ENCODE results near the gene ZNF135. TPM values are rescaled to one million over a fixed set of nuclear protein-coding genes. Genes with fewer than 3 reads are reported as not detected.

ZNF135 gene
- total RNA-seq, 1 experiment from 2014 or later, result not detected

DNA sequence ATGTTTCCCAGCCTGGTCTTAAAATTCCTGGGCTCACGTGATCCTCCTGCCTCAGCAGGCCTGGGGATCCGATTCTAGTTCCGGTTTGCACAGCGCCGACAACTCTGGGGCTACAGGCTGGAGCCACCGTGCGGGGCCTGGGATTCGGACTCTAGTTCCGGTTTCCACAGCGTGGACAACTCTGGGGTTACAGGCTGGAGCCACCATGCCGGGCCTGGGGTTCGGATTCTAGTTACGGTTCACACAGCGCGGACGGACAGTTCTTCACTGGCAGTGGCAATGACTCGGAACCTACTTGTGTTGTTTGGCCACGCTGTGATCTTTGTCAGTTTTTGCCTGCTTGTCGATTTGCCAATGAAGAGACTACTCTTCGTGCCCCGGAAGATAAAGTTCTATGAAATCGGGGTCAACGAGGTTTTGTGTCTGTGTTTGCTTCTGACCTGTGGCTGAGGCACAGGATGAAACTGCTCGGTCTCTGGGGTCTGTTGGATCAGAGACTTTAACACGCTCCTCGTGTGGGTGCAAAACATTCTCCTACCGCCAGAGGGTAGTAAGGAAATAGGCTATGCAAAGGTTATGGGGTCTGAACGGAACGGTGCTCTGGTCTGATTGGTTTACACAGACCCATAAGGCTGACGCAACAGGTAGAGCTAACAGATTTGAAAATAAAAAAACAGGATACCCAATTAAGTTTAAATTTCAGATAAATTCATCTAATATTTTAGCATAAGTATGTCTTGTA lies 37.4 kb upstream of the ZNF135 start:
- CTCF ChIA-PET, result no interaction called here
- Histone ChIP-seq H3K36me3 (ENCODE audit: low read depth, low read length) (no peaks in the 10 kb centered on the region; the same call in 1 of the 2 replicates), H3K4me3 (ENCODE audit: low read length) (no peak overlapping the region), H3K4me1 (ENCODE audit: insufficient read depth, low read length) (no peaks in the 10 kb centered on the region), H4K20me1 (ENCODE audit: low read length) (no peaks in the 10 kb centered on the region), H3K27ac (ENCODE audit: low read length) (no peak overlapping the region), H3K4me2 (ENCODE audit: low read length) (no peak overlapping the region), H3K79me2 (ENCODE audit: low read length) (no peaks in the 10 kb centered on the region), H3K27me3 (ENCODE audit: low read length) (no peaks in the 10 kb centered on the region), H2AFZ (ENCODE audit: low read length) (no peak overlapping the region), H3F3A (ENCODE audit: low read length, unreplicated experiment) (no peaks in the 10 kb centered on the region), H3K9me3 (ENCODE audit: low read length) (peaks cover 63% of the 10 kb centered on the region), H3K9me2 (replicated peaks; ENCODE audit: low read length) (no peaks in the 10 kb centered on the region), H3K9ac (ENCODE audit: low read length) (no peak overlapping the region)
- POLR2A ChIA-PET (ENCODE audit: unreplicated experiment), result no interaction called here
- ATAC-seq, result no peak
- no peak for DNase-seq
- TF ChIP-seq EZH2phosphoT487 (IDR thresholded peaks at IDR 0.05; ENCODE audit: borderline replicate concordance, low read length), result no peak
- TF ChIP-seq, protein P1, sequence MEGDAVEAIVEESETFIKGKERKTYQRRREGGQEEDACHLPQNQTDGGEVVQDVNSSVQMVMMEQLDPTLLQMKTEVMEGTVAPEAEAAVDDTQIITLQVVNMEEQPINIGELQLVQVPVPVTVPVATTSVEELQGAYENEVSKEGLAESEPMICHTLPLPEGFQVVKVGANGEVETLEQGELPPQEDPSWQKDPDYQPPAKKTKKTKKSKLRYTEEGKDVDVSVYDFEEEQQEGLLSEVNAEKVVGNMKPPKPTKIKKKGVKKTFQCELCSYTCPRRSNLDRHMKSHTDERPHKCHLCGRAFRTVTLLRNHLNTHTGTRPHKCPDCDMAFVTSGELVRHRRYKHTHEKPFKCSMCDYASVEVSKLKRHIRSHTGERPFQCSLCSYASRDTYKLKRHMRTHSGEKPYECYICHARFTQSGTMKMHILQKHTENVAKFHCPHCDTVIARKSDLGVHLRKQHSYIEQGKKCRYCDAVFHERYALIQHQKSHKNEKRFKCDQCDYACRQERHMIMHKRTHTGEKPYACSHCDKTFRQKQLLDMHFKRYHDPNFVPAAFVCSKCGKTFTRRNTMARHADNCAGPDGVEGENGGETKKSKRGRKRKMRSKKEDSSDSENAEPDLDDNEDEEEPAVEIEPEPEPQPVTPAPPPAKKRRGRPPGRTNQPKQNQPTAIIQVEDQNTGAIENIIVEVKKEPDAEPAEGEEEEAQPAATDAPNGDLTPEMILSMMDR (conservative IDR thresholded peaks at IDR 0.05; ENCODE audit: low read depth, low read length), result peak; percentile 29; the same call in 1 of the 2 replicates
- intact Hi-C loops (cut with micrococcal nuclease), result no loop called here
- no TSS peak for BruUV-seq (replicated peaks)

DNA sequence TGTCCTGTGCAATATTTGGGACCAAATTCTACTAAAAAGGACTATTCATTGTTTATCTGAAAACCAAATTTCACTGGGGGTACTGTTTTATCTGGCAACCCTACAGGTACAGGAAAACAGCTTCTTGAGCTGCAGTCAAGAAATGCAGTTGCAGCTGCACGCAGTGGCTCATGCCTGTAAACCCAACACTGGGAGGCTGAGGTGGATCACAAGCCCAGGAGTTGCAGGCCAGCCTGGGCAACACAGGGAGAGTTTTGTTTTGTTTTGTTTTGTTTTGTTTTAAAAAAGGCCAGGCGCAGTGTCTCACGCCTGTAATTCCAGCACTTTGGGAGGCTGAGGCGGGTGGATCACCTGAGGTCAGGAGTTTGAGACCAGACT lies 36.8 kb upstream of the ZNF135 start:
- ATAC-seq, result no peak
- intact Hi-C loops (cut with micrococcal nuclease), result no loop called here
- POLR2A ChIA-PET (ENCODE audit: unreplicated experiment), result no interaction called here
- Histone ChIP-seq H3K4me3 (ENCODE audit: low read length) (no peak overlapping the region), H2AFZ (ENCODE audit: low read length) (no peak overlapping the region), H3K27me3 (ENCODE audit: low read length) (no peaks in the 10 kb centered on the region), H3K9me2 (replicated peaks; ENCODE audit: low read length) (no peaks in the 10 kb centered on the region), H3K4me2 (ENCODE audit: low read length) (no peak overlapping the region), H3K79me2 (ENCODE audit: low read length) (no peaks in the 10 kb centered on the region), H3F3A (ENCODE audit: low read length, unreplicated experiment) (no peaks in the 10 kb centered on the region), H4K20me1 (ENCODE audit: low read length) (no peaks in the 10 kb centered on the region), H3K9ac (ENCODE audit: low read length) (no peak overlapping the region), H3K27ac (ENCODE audit: low read length) (no peak overlapping the region), H3K4me1 (ENCODE audit: insufficient read depth, low read length) (no peaks in the 10 kb centered on the region), H3K36me3 (ENCODE audit: low read depth, low read length) (no peaks in the 10 kb centered on the region; the same call in 1 of the 2 replicates), H3K9me3 (ENCODE audit: low read length) (peaks cover 61% of the 10 kb centered on the region)
- CTCF ChIA-PET, result no interaction called here
- DNase-seq, result no peak
- BruUV-seq (replicated peaks), result no TSS peak
- TF ChIP-seq EZH2 (IDR thresholded peaks at IDR 0.05; ENCODE audit: low read length, unreplicated experiment), result no peak
- TF ChIP-seq, protein P1 (conservative IDR thresholded peaks at IDR 0.05; ENCODE audit: low read depth, low read length), result no peak

DNA sequence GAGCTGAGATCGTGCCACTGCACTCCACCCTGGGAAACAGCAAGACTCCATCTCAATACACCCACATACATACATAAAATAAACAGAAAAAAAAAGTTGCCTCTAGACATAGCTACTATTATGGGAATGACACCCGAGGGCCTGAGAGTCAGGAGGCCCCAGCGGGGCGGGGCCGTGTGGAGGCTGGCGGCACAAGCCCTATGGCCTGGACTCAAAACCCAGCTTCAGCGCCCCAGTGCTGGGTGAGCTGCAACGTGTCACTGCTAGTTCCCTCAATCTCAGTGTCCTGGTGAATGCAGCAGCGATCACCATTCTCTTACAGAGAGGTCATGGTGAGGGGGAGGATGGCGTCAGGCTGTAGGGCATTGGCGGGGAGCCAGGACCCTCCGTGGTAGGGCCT lies 34.4 kb upstream of the ZNF135 start:
- Histone ChIP-seq H4K20me1 (ENCODE audit: low read length) (no peaks in the 10 kb centered on the region), H3K9me3 (ENCODE audit: low read length) (peaks cover 61% of the 10 kb centered on the region), H3K4me1 (ENCODE audit: insufficient read depth, low read length) (no peaks in the 10 kb centered on the region), H3K4me2 (ENCODE audit: low read length) (no peak overlapping the region), H3K9me2 (replicated peaks; ENCODE audit: low read length) (no peaks in the 10 kb centered on the region), H3F3A (ENCODE audit: low read length, unreplicated experiment) (no peaks in the 10 kb centered on the region), H3K79me2 (ENCODE audit: low read length) (no peaks in the 10 kb centered on the region), H3K4me3 (ENCODE audit: low read length) (no peak overlapping the region), H3K27ac (ENCODE audit: low read length) (no peak overlapping the region), H3K27me3 (ENCODE audit: low read length) (no peaks in the 10 kb centered on the region), H3K9ac (ENCODE audit: low read length) (no peak overlapping the region), H3K36me3 (ENCODE audit: low read depth, low read length) (no peaks in the 10 kb centered on the region; the same call in 1 of the 2 replicates), H2AFZ (ENCODE audit: low read length) (no peak overlapping the region)
- ATAC-seq (no peak), DNase-seq (no peak)
- BruUV-seq (replicated peaks), result no TSS peak
- CTCF ChIA-PET, result no interaction called here
- POLR2A ChIA-PET (ENCODE audit: unreplicated experiment), result no interaction called here
- intact Hi-C loops (cut with micrococcal nuclease), result no loop called here
- TF ChIP-seq EZH2phosphoT487 (IDR thresholded peaks at IDR 0.05; ENCODE audit: borderline replicate concordance, low read length) (no peak), EZH2 (IDR thresholded peaks at IDR 0.05; ENCODE audit: low read length, unreplicated experiment) (no peak)
- TF ChIP-seq, protein P1 (conservative IDR thresholded peaks at IDR 0.05; ENCODE audit: low read depth, low read length), result no peak

Data from PC-3 (cell line).